Neuronal stem cell (in vitro differentiated cells): Measurements from ENCODE around the gene MGST3.
A peak's percentile ranks its signal among the peaks of the same experiment; 100 is the strongest.

Experiments used
- DNase-seq: peaks from one replicate; pipeline ENCODE4 v3.0.0-alpha.2; 2013; ENCODE audit warnings: low spot score
- H2AFZ ChIP-seq: one replicate; pipeline ENCODE4 v1.6.1; 2013; ENCODE audit warnings: mild to moderate bottlenecking, low read length, inconsistent platforms
- H2AK5ac ChIP-seq: 2 replicates; pipeline ENCODE4 v1.6.1; 2013; ENCODE audit warnings: low read depth, mild to moderate bottlenecking, inconsistent platforms, low read length, moderate library complexity, mixed read lengths
- H2BK120ac ChIP-seq: 2 replicates; pipeline ENCODE4 v1.6.1; 2013; ENCODE audit warnings: low read depth, mild to moderate bottlenecking, inconsistent platforms, low read length, moderate library complexity, mixed read lengths
- H2BK12ac ChIP-seq: one replicate; pipeline ENCODE4 v1.6.1; 2013; ENCODE audit warnings: low read length, inconsistent platforms
- H2BK15ac ChIP-seq: 2 replicates; pipeline ENCODE4 v1.6.1; 2013; ENCODE audit warnings: mild to moderate bottlenecking, low read length, inconsistent platforms, mixed read lengths
- H2BK5ac ChIP-seq: one replicate; pipeline ENCODE4 v1.6.1; 2013; ENCODE audit warnings: inconsistent platforms, mild to moderate bottlenecking, low read length, moderate library complexity
- H3K14ac ChIP-seq: one replicate; pipeline ENCODE4 v1.6.1; 2013; ENCODE audit warnings: low read length, inconsistent platforms
- H3K18ac ChIP-seq: 2 replicates; pipeline ENCODE4 v1.6.1; 2013; ENCODE audit warnings: low read length, inconsistent platforms
- H3K23ac ChIP-seq: 2 replicates; pipeline ENCODE4 v1.6.1; 2013; ENCODE audit warnings: low read depth, mild to moderate bottlenecking, mixed read lengths, low read length, inconsistent platforms; ENCODE audit not compliant: poor library complexity
- H3K27ac ChIP-seq: replicated peaks from 3 replicates; pipeline ENCODE4 v1.5.1; 2013; ENCODE audit warnings: low read length, inconsistent platforms
- H3K27me3 ChIP-seq, 3 experiments: 2 replicates each; pipeline ENCODE4 v1.6.1; 2013; ENCODE audit warnings: low read length in 3 of 3, mild to moderate bottlenecking in 2 of 3, inconsistent platforms in 1 of 3, low read depth in 1 of 3, mixed read lengths in 1 of 3, moderate library complexity in 1 of 3; ENCODE audit not compliant: control insufficient read depth in 3 of 3, insufficient read depth in 3 of 3
- H3K36me3 ChIP-seq, 2 donors: replicated peaks in 1 of 2; 2 replicates each; pipeline ENCODE4 v1.6.1; 2013; ENCODE audit warnings: low read length in 2 of 2; ENCODE audit not compliant: control insufficient read depth in 2 of 2, insufficient read depth in 2 of 2
- H3K4ac ChIP-seq: 2 replicates; pipeline ENCODE4 v1.6.1; 2013; ENCODE audit warnings: inconsistent platforms, mild to moderate bottlenecking, low read length, moderate library complexity
- H3K4me1 ChIP-seq, 2 donors: 1 replicate in 1 of 2; 2 replicates in 1 of 2; pipeline ENCODE4 v1.6.1; 2013; ENCODE audit warnings: low read length in 2 of 2, low read depth in 1 of 2; ENCODE audit not compliant: control insufficient read depth in 2 of 2, insufficient read depth in 1 of 2
- H3K4me2 ChIP-seq: one replicate; pipeline ENCODE4 v1.6.1; 2013; ENCODE audit warnings: mild to moderate bottlenecking, low read length, inconsistent platforms; ENCODE audit not compliant: insufficient read depth, poor library complexity, severe bottlenecking
- H3K4me3 ChIP-seq, 2 donors: 2 replicates each; pipeline ENCODE4 v1.5.1; 2013; ENCODE audit warnings: low read length in 2 of 2, mild to moderate bottlenecking in 2 of 2, inconsistent platforms in 1 of 2, moderate library complexity in 1 of 2
- H3K79me1 ChIP-seq: one replicate; pipeline ENCODE4 v1.6.1; 2013; ENCODE audit warnings: low read depth, mild to moderate bottlenecking, inconsistent platforms, low read length, moderate library complexity
- H3K9ac ChIP-seq: one replicate; pipeline ENCODE4 v1.6.1; 2013; ENCODE audit warnings: mild to moderate bottlenecking, low read depth, low read length, inconsistent platforms; ENCODE audit not compliant: poor library complexity
- H3K9me3 ChIP-seq, 2 donors: replicated peaks in 1 of 2; 2 replicates each; pipeline versions ENCODE3 to v1.6.1; 2013; ENCODE audit warnings: low read length in 2 of 2, mild to moderate bottlenecking in 2 of 2, inconsistent platforms in 1 of 2, low read depth in 1 of 2, mixed read lengths in 1 of 2, moderate library complexity in 1 of 2; ENCODE audit not compliant: control insufficient read depth in 2 of 2, insufficient read depth in 1 of 2
- H4K8ac ChIP-seq: one replicate; pipeline ENCODE4 v1.6.1; 2013; ENCODE audit warnings: low read depth, mild to moderate bottlenecking, inconsistent platforms, low read length, moderate library complexity
- H4K91ac ChIP-seq: one replicate; pipeline ENCODE4 v1.6.1; 2013; ENCODE audit warnings: low read length, low read depth, mild to moderate bottlenecking, inconsistent platforms; ENCODE audit not compliant: poor library complexity
- WGBS, 2 donors: extraction: QIAGEN DNeasy Blood & Tissue Kit; methylation state at CpG; one replicate each; pipeline ENCODE4 v1.1.7; 2013; ENCODE audit warnings: missing lambda C conversion rate in 2 of 2, mixed read lengths in 1 of 2; ENCODE audit not compliant: insufficient read length in 2 of 2, insufficient replicate concordance in 1 of 2; ENCODE audit errors: extremely low coverage in 2 of 2; 5-methylcytosine and 5-hydroxymethylcytosine counted together

Gene MGST3

GRCh38 chr1:165631342-165632151, 513 bp downstream of the MGST3 start:
- no peak overlapping the region for H3K9ac ChIP-seq
- peak overlapping the region; percentile 82 for H3K4me2 ChIP-seq
- H3K27ac ChIP-seq: no peak overlapping the region
- peak overlapping the region; percentile 41 for H3K14ac ChIP-seq
- no peak overlapping the region for H4K91ac ChIP-seq
- H3K36me3 ChIP-seq: peaks cover 0 to 8% of the 10 kb centered on the region in 2 donors
- no peak overlapping the region for H2AK5ac ChIP-seq
- H3K4me1 ChIP-seq: peaks cover 2 to 8% of the 10 kb centered on the region in 2 donors
- no peaks in the 10 kb centered on the region for H3K9me3 ChIP-seq
- H3K4me3 ChIP-seq: peak overlapping the region; percentile 79 to 91
- H4K8ac ChIP-seq: no peak overlapping the region
- H3K23ac ChIP-seq: peak overlapping the region; percentile 70
- peaks cover 0 to 17% (median 0%) of the 10 kb centered on the region in 3 experiments for H3K27me3 ChIP-seq
- H2AFZ ChIP-seq: peak overlapping the region; percentile 91
- peak; percentile 38 for DNase-seq
- no peak overlapping the region for H2BK120ac ChIP-seq
- no peak overlapping the region for H2BK5ac ChIP-seq
- no peak overlapping the region for H3K4ac ChIP-seq
- peak overlapping the region; percentile 57 for H3K18ac ChIP-seq
- no CpG with 5 or more reads among the region's 31 CpGs for WGBS, 2 donors
- peaks cover 4% of the 10 kb centered on the region for H3K79me1 ChIP-seq
- H2BK15ac ChIP-seq: peak overlapping the region; percentile 5
- no peak overlapping the region for H2BK12ac ChIP-seq

DNA sequence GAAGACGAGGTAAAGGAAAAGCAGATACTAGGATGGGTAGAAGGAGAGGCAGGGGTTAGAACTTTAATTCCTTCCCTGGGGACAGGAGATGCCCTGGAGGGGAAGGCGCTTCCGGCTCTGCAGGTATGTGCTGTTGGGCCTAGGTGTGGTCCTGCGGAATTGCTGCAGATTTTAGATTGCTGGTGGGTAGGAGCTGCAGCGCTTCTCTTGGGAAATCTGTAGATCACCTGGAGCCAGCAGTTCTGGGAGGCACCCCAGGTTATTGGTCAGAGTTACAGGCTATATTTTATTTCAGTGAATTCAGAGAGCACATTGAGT, 1.1 kb downstream of the MGST3 start:
- Histone ChIP-seq H3K4me1 (peaks cover 2 to 8% of the 10 kb centered on the region in 2 donors), H2AFZ (peak overlapping the region; percentile 91), H2AK5ac (no peak overlapping the region), H3K27ac (no peak overlapping the region), H3K4me3 (peak overlapping the region; percentile 79 to 91), H3K23ac (no peak overlapping the region), H3K9ac (no peak overlapping the region), H2BK12ac (no peak overlapping the region), H2BK5ac (no peak overlapping the region), H3K4ac (no peak overlapping the region), H3K36me3 (peaks cover 0 to 13% of the 10 kb centered on the region in 2 donors), H3K9me3 (no peaks in the 10 kb centered on the region), H2BK120ac (no peak overlapping the region), H3K14ac (no peak overlapping the region), H2BK15ac (no peak overlapping the region), H3K18ac (no peak overlapping the region), H4K8ac (no peak overlapping the region), H3K27me3 (peaks cover 0 to 17% (median 0%) of the 10 kb centered on the region in 3 experiments), H4K91ac (no peak overlapping the region), H3K4me2 (peak overlapping the region; percentile 82), H3K79me1 (peaks cover 4% of the 10 kb centered on the region)
- no peak for DNase-seq
- no CpG with 5 or more reads among the region's 5 CpGs for WGBS, 2 donors

GRCh38 chr1:165632491-165632890, 1.5 kb downstream of the MGST3 start:
- Histone ChIP-seq H2BK12ac (no peak overlapping the region), H3K36me3 (peaks cover 0 to 13% of the 10 kb centered on the region in 2 donors), H3K4me1 (peaks cover 5 to 8% of the 10 kb centered on the region in 2 donors), H2BK15ac (no peak overlapping the region), H3K14ac (no peak overlapping the region), H2BK5ac (no peak overlapping the region), H3K4me3 (peak overlapping the region in 1 of 2 donors; percentile 79), H3K23ac (no peak overlapping the region), H3K18ac (no peak overlapping the region), H3K27me3 (peaks cover 0 to 14% (median 0%) of the 10 kb centered on the region in 3 experiments), H3K9me3 (no peaks in the 10 kb centered on the region), H3K4me2 (no peak overlapping the region), H4K8ac (no peak overlapping the region), H3K27ac (no peak overlapping the region), H2AFZ (no peak overlapping the region), H3K9ac (no peak overlapping the region), H4K91ac (no peak overlapping the region), H3K79me1 (peaks cover 4% of the 10 kb centered on the region), H2BK120ac (no peak overlapping the region), H3K4ac (no peak overlapping the region), H2AK5ac (no peak overlapping the region)
- WGBS, 2 donors: no CpG with 5 or more reads among the region's 7 CpGs
- DNase-seq: no peak

GRCh38 chr1:165633614-165634013, 2.6 kb downstream of the MGST3 start:
- Histone ChIP-seq H3K4ac (no peak overlapping the region), H2AFZ (no peak overlapping the region), H2AK5ac (no peak overlapping the region), H3K79me1 (peaks cover 4% of the 10 kb centered on the region), H3K14ac (no peak overlapping the region), H3K4me2 (no peak overlapping the region), H3K27me3 (peaks cover 0 to 6% (median 0%) of the 10 kb centered on the region in 3 experiments), H4K91ac (no peak overlapping the region), H2BK120ac (no peak overlapping the region), H3K36me3 (peaks cover 0 to 13% of the 10 kb centered on the region in 2 donors), H3K9ac (no peak overlapping the region), H4K8ac (no peak overlapping the region), H2BK12ac (no peak overlapping the region), H3K18ac (no peak overlapping the region), H2BK15ac (no peak overlapping the region), H2BK5ac (no peak overlapping the region), H3K27ac (no peak overlapping the region), H3K9me3 (no peaks in the 10 kb centered on the region), H3K4me1 (peaks cover 5 to 8% of the 10 kb centered on the region in 2 donors), H3K23ac (no peak overlapping the region), H3K4me3 (no peak overlapping the region)
- no peak for DNase-seq
- no CpG with 5 or more reads among the region's 3 CpGs for WGBS, 2 donors
